ENCODE data around the gene PTCD3.

Gene PTCD3

GRCh38 chr2:86105969-86106945 lies at the start of gene PTCD3:
TSS of gene PTCD3 (plus strand) at chr2:86106235. CDS start at chr2:86106248, 13 bp downstream.
- FAIRE-seq (peak; percentile 97), DNase-seq (ENCODE audit: insufficient read length, low spot score) (peak; percentile 78)

GRCh38 chr2:86056590-86057331 lies 49.3 kb upstream of the PTCD3 start:
- no peak for FAIRE-seq

GRCh38 chr2:86062043-86062442 lies 44.0 kb upstream of the PTCD3 start:
- FAIRE-seq (no peak), DNase-seq (ENCODE audit: insufficient read length, low spot score) (no peak)

More at GRCh38 chr2:86056590-86057331, 49.3 kb upstream of the PTCD3 start:
- DNase-seq (ENCODE audit: insufficient read length, low spot score) = no peak

- DNase-seq (ENCODE audit: insufficient read length, low spot score) (no peak), FAIRE-seq (no peak)
Observed at GRCh38 chr2:86064006-86064405, 42.0 kb upstream of the PTCD3 start.

- FAIRE-seq = no peak
- DNase-seq (ENCODE audit: insufficient read length, low spot score) = no peak
Observed at GRCh38 chr2:86065512-86065911, 40.5 kb upstream of the PTCD3 start.

DNA sequence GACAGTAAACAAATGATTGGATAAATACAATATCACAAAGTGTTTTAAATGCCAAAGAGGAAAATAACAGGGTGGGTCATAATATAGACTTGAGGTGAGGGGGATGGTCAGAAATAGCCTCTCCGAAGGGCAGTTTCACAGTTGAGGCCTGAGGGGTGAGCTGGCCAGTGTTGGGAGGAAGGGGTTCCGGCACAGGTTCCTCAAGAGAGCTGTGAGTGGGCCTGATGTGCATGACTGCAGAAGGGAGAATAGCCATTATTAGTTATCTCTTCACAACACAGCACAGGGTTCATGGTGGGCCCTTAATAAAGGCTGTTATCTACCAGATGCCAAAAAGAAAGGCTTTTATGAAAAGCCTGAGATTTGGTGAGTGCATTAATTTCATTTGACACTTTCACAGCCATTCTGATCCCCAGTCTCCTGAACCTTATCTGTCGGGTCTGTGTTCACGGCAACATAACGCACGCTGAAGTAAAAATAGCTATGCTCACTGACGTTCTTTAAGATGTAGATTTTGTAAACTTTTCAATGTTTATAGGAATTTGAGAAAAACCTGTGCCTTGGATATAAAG lies 39.9 kb upstream of the PTCD3 start:
- FAIRE-seq = no peak

GRCh38 chr2:86066915-86067314 lies 39.1 kb upstream of the PTCD3 start:
- FAIRE-seq = no peak
- DNase-seq (ENCODE audit: insufficient read length, low spot score) = no peak

More for the DNA sequence above, 39.9 kb upstream of the PTCD3 start:
- no peak for DNase-seq (ENCODE audit: insufficient read length, low spot score)

DNA sequence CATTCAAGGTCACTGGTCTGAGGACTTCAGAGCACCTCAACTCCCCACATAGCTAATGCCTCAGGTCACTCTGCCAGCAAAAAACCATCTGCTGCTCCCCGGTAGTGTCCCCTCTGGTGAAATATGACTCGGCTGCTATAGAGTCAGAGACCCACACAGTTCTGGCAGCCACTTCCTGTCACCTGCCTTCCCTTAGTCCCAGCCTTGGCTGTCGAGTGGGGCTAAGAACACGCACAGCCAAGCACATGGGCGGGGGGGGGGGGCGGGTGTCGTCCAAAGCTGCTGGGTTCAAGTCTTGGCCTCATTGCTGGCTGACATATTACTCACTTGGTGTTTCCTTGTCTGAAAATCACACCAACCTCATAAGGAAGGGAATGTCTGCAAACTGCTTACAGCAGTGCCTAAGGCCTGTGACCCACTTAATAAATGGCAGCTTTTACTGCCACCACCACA lies 37.9 kb upstream of the PTCD3 start:
- DNase-seq (ENCODE audit: insufficient read length, low spot score) (peak; percentile 19), FAIRE-seq (no peak)

DNA sequence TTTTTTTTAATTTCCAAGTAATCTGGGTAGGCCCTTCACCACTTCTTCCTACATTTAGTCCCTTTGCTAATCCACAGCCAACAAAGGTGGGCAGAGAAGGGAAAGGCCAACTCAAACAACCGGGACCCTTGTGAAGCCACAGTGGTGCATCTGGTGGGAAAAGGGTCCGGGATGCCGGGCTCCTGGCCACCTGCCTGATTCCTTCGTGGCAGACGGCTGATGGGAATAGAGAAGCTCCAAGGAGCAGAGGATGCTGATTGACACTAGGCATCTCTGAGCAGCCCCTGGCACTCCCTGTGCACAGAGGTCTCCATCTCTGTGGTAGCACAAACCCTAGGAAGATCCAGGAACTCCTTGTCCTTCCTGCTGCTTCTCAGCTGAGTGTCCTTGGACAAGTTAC lies 37.4 kb upstream of the PTCD3 start:
- no peak for FAIRE-seq
- DNase-seq (ENCODE audit: insufficient read length, low spot score) = no peak

DNA sequence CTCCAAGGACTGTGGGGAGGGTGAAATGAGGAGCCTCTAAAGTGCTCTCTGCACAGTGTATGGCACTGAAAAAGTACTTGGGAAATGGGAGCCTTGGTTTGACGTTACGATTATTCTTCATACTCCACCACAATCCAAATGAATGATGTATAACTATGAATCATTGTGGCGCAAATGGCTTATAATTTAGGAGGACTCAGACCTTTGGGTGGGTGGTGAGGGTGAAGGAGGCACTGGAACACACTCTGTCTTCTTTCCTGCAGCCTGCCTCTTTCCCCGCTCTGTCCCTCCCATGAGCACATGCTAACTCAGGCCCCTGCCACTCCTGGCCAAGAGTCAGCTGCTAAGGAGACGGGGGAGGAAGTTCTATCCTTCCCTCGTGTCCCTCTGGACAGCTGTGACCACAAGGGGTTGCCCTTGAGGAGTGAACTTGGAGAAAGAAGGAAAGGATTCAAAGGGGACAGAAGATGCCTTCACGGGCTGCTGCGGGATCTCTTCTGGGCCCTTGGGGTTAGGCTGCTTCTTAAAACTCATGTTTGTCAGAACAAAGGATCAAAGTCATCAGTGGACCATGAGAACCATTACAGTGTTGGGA lies 36.8 kb upstream of the PTCD3 start:
- no peak for FAIRE-seq
- no peak for DNase-seq (ENCODE audit: insufficient read length, low spot score)

GRCh38 chr2:86069783-86070339 lies 36.2 kb upstream of the PTCD3 start:
- DNase-seq (ENCODE audit: insufficient read length, low spot score) = no peak
- no peak for FAIRE-seq

GRCh38 chr2:86070868-86071267 lies 35.2 kb upstream of the PTCD3 start:
- DNase-seq (ENCODE audit: insufficient read length, low spot score) = no peak
- no peak for FAIRE-seq

- peak; percentile 70 for FAIRE-seq
- DNase-seq (ENCODE audit: insufficient read length, low spot score) = peak; percentile 46
Observed at GRCh38 chr2:86072271-86072858, 33.7 kb upstream of the PTCD3 start.

DNA sequence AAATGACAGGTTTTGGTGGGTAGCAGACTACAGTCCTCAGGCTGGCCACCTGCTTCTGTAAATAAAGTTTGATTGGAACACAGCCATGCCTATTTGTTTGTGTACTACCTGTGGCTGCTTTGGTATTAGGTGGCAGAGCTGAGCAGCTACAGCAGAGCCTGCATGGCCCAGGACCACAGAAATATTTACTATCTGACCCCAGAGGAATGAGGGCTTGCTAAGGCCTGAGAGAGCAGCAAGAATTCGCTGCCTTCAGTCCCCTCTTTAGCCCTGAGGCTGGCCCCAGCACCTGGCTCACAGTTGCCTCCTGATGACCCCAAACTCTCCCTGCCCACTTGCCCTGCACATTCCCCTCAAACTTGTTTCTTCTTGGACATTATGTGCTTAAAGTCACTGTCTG lies 32.8 kb upstream of the PTCD3 start:
- DNase-seq (ENCODE audit: insufficient read length, low spot score) (no peak), FAIRE-seq (no peak)

- FAIRE-seq = no peak
- no peak for DNase-seq (ENCODE audit: insufficient read length, low spot score)
Observed at GRCh38 chr2:86074256-86074655, 31.8 kb upstream of the PTCD3 start.

GRCh38 chr2:86074811-86075210 lies 31.2 kb upstream of the PTCD3 start:
- DNase-seq (ENCODE audit: insufficient read length, low spot score) = no peak
- FAIRE-seq = no peak

- no peak for FAIRE-seq
- no peak for DNase-seq (ENCODE audit: insufficient read length, low spot score)
Observed at GRCh38 chr2:86075886-86076285, 30.1 kb upstream of the PTCD3 start.

GRCh38 chr2:86078774-86079545 lies 27.1 kb upstream of the PTCD3 start:
- DNase-seq (ENCODE audit: insufficient read length, low spot score) (peak; percentile 13), FAIRE-seq (peak; percentile 64)
